Gastrocnemius medialis (tissue), 4 donors: Measurements from ENCODE around the gene TNFAIP3. TPM values are rescaled to one million over a fixed set of nuclear protein-coding genes. Genes with fewer than 3 reads are reported as not detected.
"Not testable (repeated sequence)": the region's sequence is repeated elsewhere in the genome, so short reads cannot be mapped to it uniquely, and the experiment has no call there.

Experiments used
- ATAC-seq, 2 donors: fragments of 150-250 bp; one replicate each; pipeline ENCODE4 v1.9.1; 2016
- DNase-seq, 2 donors: peaks; one replicate each; pipeline ENCODE4 v3.0.0-alpha.2; 2019
- H3K27ac ChIP-seq, 4 donors: fragments of 200-600 bp; sonication (generic); 1 replicate in 1 of 4; 2 replicates in 3 of 4; pipeline ENCODE4 v1.5.1; 2016 to 2018; ENCODE audit warnings: mild to moderate bottlenecking in 2 of 4, moderate library complexity in 1 of 4
- H3K27me3 ChIP-seq, 3 donors: fragments of 200-600 bp; sonication (generic) in 2 of 3; 1 replicate in 1 of 3; 2 replicates in 2 of 3; pipeline versions ENCODE4 v1.5.1 to v1.6.0; 2016 to 2019; ENCODE audit warnings: mild to moderate bottlenecking in 1 of 3, moderate library complexity in 1 of 3
- H3K36me3 ChIP-seq, 2 donors: fragments of 200-600 bp; sonication (generic) in 1 of 2; one replicate each; pipeline ENCODE4 v1.5.1; 2017 to 2018
- H3K4me1 ChIP-seq, 2 donors: fragments of 200-600 bp; sonication (generic) in 1 of 2; one replicate each; pipeline ENCODE4 v1.5.1; 2016 to 2017; ENCODE audit warnings: mild to moderate bottlenecking in 2 of 2
- H3K4me3 ChIP-seq, 4 donors: fragments of 200-600 bp; sonication (generic) in 3 of 4; 1 replicate in 1 of 4; 2 replicates in 3 of 4; pipeline ENCODE4 v1.5.1; 2016 to 2019; ENCODE audit warnings: mild to moderate bottlenecking in 2 of 4
- H3K9me3 ChIP-seq, 3 donors: fragments of 200-600 bp; sonication (generic) in 2 of 3; 1 replicate in 1 of 3; 2 replicates in 2 of 3; pipeline ENCODE4 v1.5.1; 2016 to 2019
- CTCF ChIP-seq, 5 experiments: fragments of 450-650 bp in 3 of 5; fragments of 200-600 bp in 2 of 5; sonication (generic) in 2 of 5; IDR thresholded peaks in 4 of 5; conservative IDR thresholded peaks in 1 of 5; 1 replicate in 4 of 5; 2 replicates in 1 of 5; pipeline ENCODE4 v1.5.1; 2016 to 2019; ENCODE audit warnings: antibody characterized with exemption in 5 of 5, mild to moderate bottlenecking in 3 of 5, moderate library complexity in 3 of 5
- POLR2A ChIP-seq, 2 donors: fragments of 450-650 bp; IDR thresholded peaks; one replicate each; pipeline ENCODE4 v1.6.1; 2017; ENCODE audit warnings: antibody characterized with exemption in 2 of 2, mild to moderate bottlenecking in 2 of 2, moderate library complexity in 2 of 2
- in situ Hi-C, 4 donors: fragments of 200-750 bp; cut with MboI; loops; one replicate each; pipeline versions ENCODE4 v1.15.0 to v1.8.0; 2017; ENCODE audit warnings: low sequenced_read_pairs in 4 of 4
- intact Hi-C: fragments of 100-400 bp; cut with DNase I; formaldehyde crosslinking; loops from one replicate; pipeline ENCODE4 v1.15.1; 2023; ENCODE audit warnings: low total_unique reads
- total RNA-seq, 4 donors: library from RNA; depleted of rRNA; stranded (reverse); fragments of >200 nt; gene quantifications; one replicate each; pipeline versions ENCODE4 v1.1.0 to v1.2.3, GENCODE V29; 2016

TNFAIP3 gene
- total RNA-seq, 4 donors from 2014 or later, result 2.6 to 7.1 (median 4.7) TPM

GRCh38 chr6:137840252-137840651 is 26.8 kb upstream of the TNFAIP3 start:
- TF ChIP-seq CTCF (IDR thresholded peaks at IDR 0.05 in 4 of 5, conservative IDR thresholded peaks at IDR 0.05 in 1 of 5) (no peak), POLR2A (IDR thresholded peaks at IDR 0.05) (no peak)
- no peaks in the 10 kb centered on the region for H3K9me3 ChIP-seq
- no peaks in the 10 kb centered on the region for H3K27me3 ChIP-seq
- ATAC-seq (no peak), DNase-seq (no peak)
- intact Hi-C loops, result no loop called here
- in situ Hi-C loops, result no loop called here
- H3K27ac ChIP-seq, result no peak overlapping the region
- no peaks in the 10 kb centered on the region for H3K4me1 ChIP-seq
- H3K4me3 ChIP-seq, result no peak overlapping the region
- no peaks in the 10 kb centered on the region for H3K36me3 ChIP-seq

DNA sequence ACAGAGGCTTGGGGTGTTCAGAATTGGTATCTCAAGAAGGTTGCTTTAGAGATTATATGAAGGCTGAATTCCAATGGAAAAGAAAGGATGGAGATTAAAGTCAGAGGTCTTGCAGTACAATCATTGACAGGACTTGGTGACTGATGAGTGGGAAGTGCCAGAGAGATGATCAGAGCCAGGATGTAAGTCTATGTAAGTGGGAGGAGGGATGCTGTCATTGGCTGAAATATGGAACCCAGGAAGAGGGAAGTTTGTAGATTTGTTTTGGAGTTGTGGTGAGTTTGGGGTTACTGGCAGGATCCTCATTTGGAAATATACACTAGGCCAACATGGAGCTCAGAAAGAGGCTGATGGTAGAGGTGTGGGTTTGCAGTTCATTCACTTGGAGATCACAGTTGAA is 23.8 kb upstream of the TNFAIP3 start:
- in situ Hi-C loops, result no loop called here
- H3K27me3 ChIP-seq, result no peaks in the 10 kb centered on the region
- DNase-seq (no peak), ATAC-seq (no peak)
- no peaks in the 10 kb centered on the region for H3K9me3 ChIP-seq
- no peak overlapping the region for H3K4me3 ChIP-seq
- H3K36me3 ChIP-seq, result no peaks in the 10 kb centered on the region
- intact Hi-C loops, result no loop called here
- no peak overlapping the region for H3K27ac ChIP-seq
- TF ChIP-seq POLR2A (IDR thresholded peaks at IDR 0.05) (no peak), CTCF (IDR thresholded peaks at IDR 0.05 in 4 of 5, conservative IDR thresholded peaks at IDR 0.05 in 1 of 5) (no peak)
- no peaks in the 10 kb centered on the region for H3K4me1 ChIP-seq

DNA sequence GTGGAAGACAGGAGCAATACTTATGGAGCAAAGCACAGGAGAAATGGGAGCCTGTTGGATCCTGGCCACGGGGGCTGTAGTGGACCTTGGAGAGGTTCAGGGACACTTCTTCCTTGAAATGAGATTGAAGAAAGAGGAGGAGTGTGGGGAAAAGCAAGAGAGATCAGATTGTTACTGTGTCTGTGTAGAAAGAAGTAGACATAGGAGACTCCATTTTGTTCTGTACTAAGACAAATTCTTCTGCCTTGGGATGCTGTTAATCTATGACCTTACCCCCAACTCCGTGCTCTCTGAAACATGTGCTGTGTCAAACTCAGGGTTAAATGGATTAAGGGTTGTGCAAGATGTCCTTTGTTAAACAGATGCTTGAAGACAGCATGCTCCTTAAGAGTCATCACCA is 22.7 kb upstream of the TNFAIP3 start:
- H3K9me3 ChIP-seq, intact Hi-C loops, H3K4me3 ChIP-seq, ATAC-seq, H3K36me3 ChIP-seq, H3K27me3 ChIP-seq, H3K27ac ChIP-seq, in situ Hi-C loops, H3K4me1 ChIP-seq, DNase-seq: not testable (repeated sequence)

DNA sequence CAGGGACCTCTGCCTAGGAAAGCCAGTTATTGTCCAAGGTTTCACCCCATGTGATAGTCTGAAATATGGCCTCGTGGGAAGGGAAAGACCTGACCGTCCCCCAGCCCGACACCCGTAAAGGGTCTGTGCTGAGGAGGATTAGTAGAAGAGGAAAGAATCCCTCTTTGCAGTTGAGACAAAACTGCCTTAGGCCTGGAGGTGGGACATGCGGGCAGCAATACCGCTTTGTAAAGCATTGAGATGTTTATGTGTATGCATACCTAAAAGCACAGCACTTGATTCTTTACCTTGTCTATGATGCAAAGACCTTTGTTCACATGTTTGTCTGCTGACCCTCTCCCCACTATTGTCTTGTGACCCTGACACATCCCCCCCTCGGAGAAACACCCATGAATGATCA is 22.3 kb upstream of the TNFAIP3 start:
- ATAC-seq, DNase-seq, in situ Hi-C loops, H3K4me1 ChIP-seq, H3K4me3 ChIP-seq, H3K36me3 ChIP-seq, H3K27me3 ChIP-seq, intact Hi-C loops, H3K27ac ChIP-seq, H3K9me3 ChIP-seq: not testable (repeated sequence)

GRCh38 chr6:137845460-137845859 is 21.6 kb upstream of the TNFAIP3 start:
- H3K9me3 ChIP-seq, result no peaks in the 10 kb centered on the region
- DNase-seq, result no peak
- H3K27me3 ChIP-seq, result no peaks in the 10 kb centered on the region
- no peak for ATAC-seq
- no peak for TF ChIP-seq CTCF (IDR thresholded peaks at IDR 0.05 in 4 of 5, conservative IDR thresholded peaks at IDR 0.05 in 1 of 5)
- TF ChIP-seq POLR2A (IDR thresholded peaks at IDR 0.05), result no peak
- no peak overlapping the region for H3K4me3 ChIP-seq
- H3K36me3 ChIP-seq, result no peaks in the 10 kb centered on the region
- no peak overlapping the region for H3K27ac ChIP-seq
- in situ Hi-C loops (no loop called here), intact Hi-C loops (no loop called here)
- H3K4me1 ChIP-seq, result peaks cover 0 to 5% of the 10 kb centered on the region in 2 donors

DNA sequence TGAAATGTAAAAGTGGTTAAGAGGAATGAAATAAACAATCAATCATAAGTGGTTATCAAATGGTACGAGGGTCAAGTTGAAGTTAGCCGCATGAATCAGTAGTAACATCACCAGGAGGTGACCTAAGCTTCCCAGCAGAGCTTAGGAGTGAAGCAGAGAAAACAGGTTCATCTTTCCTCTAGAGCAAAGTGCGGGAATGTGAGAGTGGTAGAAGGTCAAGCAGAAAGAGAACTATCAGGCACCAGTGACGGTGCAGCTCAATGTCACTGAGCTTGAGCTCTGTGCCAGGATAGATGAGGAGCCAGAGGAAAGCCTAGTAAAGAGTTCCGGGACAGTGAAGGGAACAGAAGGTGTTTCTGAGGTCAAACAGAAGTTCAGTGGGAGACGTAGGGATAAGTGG is 20.8 kb upstream of the TNFAIP3 start:
- DNase-seq (no peak), ATAC-seq (no peak)
- Histone ChIP-seq H3K9me3 (no peaks in the 10 kb centered on the region), H3K4me1 (peaks cover 0 to 5% of the 10 kb centered on the region in 2 donors), H3K4me3 (no peak overlapping the region), H3K27me3 (no peaks in the 10 kb centered on the region), H3K36me3 (no peaks in the 10 kb centered on the region), H3K27ac (no peak overlapping the region)
- TF ChIP-seq POLR2A (IDR thresholded peaks at IDR 0.05) (no peak), CTCF (IDR thresholded peaks at IDR 0.05 in 4 of 5, conservative IDR thresholded peaks at IDR 0.05 in 1 of 5) (no peak)
- intact Hi-C loops, result no loop called here
- in situ Hi-C loops, result no loop called here
